ENCODE data around the gene IRAK4.
"Not testable (repeated sequence)": the region's sequence is repeated elsewhere in the genome, so short reads cannot be mapped to it uniquely, and the experiment has no call there.

Gene IRAK4

GRCh38 chr12:43758728-43759563 is at the start of gene IRAK4, which contains the start of gene PUS7L:
IRAK4 (plus strand) TSS chr12:43758951; CDS start chr12:43768112, 9,161 bp downstream.
PUS7L (minus strand) TSS chr12:43758790; CDS start chr12:43755245, 3,545 bp downstream.
- peak; percentile 95 for DNase-seq (ENCODE audit: low read depth)

- DNase-seq (ENCODE audit: low read depth): no peak
Observed at GRCh38 chr12:43711348-43711747, 47.4 kb upstream of the IRAK4 start.

GRCh38 chr12:43722621-43723020 is 36.1 kb upstream of the IRAK4 start:
- DNase-seq (ENCODE audit: low read depth): no peak

GRCh38 chr12:43723134-43723533 is 35.6 kb upstream of the IRAK4 start:
- DNase-seq (ENCODE audit: low read depth): no peak

GRCh38 chr12:43728117-43728516 is 30.6 kb upstream of the IRAK4 start:
- no peak for DNase-seq (ENCODE audit: low read depth)

GRCh38 chr12:43728698-43729097 is 30.1 kb upstream of the IRAK4 start:
- no peak for DNase-seq (ENCODE audit: low read depth)

- no peak for DNase-seq (ENCODE audit: low read depth)
Observed at GRCh38 chr12:43730283-43730682, 28.5 kb upstream of the IRAK4 start.

GRCh38 chr12:43733687-43734086 is 25.1 kb upstream of the IRAK4 start:
- DNase-seq (ENCODE audit: low read depth): no peak

- no peak for DNase-seq (ENCODE audit: low read depth)
Observed at GRCh38 chr12:43736927-43737440, 21.8 kb upstream of the IRAK4 start.

- DNase-seq (ENCODE audit: low read depth): peak; percentile 47
Observed at GRCh38 chr12:43737646-43738045, 21.1 kb upstream of the IRAK4 start.

- no peak for DNase-seq (ENCODE audit: low read depth)
Observed at GRCh38 chr12:43740511-43741100, 18.1 kb upstream of the IRAK4 start.

- peak; percentile 73 for DNase-seq (ENCODE audit: low read depth)
Observed at GRCh38 chr12:43742106-43742505, 16.6 kb upstream of the IRAK4 start.

GRCh38 chr12:43744826-43745225 is 13.9 kb upstream of the IRAK4 start:
- no peak for DNase-seq (ENCODE audit: low read depth)

- no peak for DNase-seq (ENCODE audit: low read depth)
Observed at GRCh38 chr12:43749016-43749415, 9.7 kb upstream of the IRAK4 start.

- DNase-seq (ENCODE audit: low read depth): no peak
Observed at GRCh38 chr12:43750814-43751213, 7.9 kb upstream of the IRAK4 start.

GRCh38 chr12:43751360-43751759 is 7.4 kb upstream of the IRAK4 start:
- DNase-seq (ENCODE audit: low read depth): not testable (repeated sequence)

- DNase-seq (ENCODE audit: low read depth): no peak
Observed at GRCh38 chr12:43754015-43754414, 4.7 kb upstream of the IRAK4 start.

GRCh38 chr12:43758247-43758727 is 464 bp upstream of the IRAK4 start:
- DNase-seq (ENCODE audit: low read depth): no peak

GRCh38 chr12:43760396-43760795 is 1.6 kb downstream of the IRAK4 start:
- DNase-seq (ENCODE audit: low read depth): no peak

GRCh38 chr12:43761500-43761899 is 2.7 kb downstream of the IRAK4 start:
- no peak for DNase-seq (ENCODE audit: low read depth)

GRCh38 chr12:43762596-43762995 is 3.8 kb downstream of the IRAK4 start:
- DNase-seq (ENCODE audit: low read depth): no peak

GRCh38 chr12:43763769-43764168 is 5.0 kb downstream of the IRAK4 start:
- DNase-seq (ENCODE audit: low read depth): no peak

GRCh38 chr12:43764528-43764927 is 5.8 kb downstream of the IRAK4 start:
- DNase-seq (ENCODE audit: low read depth): no peak

Measured in stromal cell of bone marrow (primary cell).